LNCAP (cell line): ENCODE measurements around the gene GALNT9.

Experiments
- CTCF ChIP-seq: fragments of 450-650 bp; IDR thresholded peaks from 2 replicates; pipeline ENCODE4 v1.5.1; 2017; ENCODE audit warnings: mild to moderate bottlenecking

Gene GALNT9

GRCh38 chr12:132259872-132260695, 69.3 kb downstream of the GALNT9 start:
- no peak for TF ChIP-seq CTCF

- no peak for TF ChIP-seq CTCF
These were observed 70.0 kb downstream of the GALNT9 start for GRCh38 chr12:132259364-132259871.

- TF ChIP-seq CTCF = no peak
These were observed 70.8 kb downstream of the GALNT9 start for GRCh38 chr12:132258543-132258942.

GRCh38 chr12:132257955-132258490, 71.4 kb downstream of the GALNT9 start:
- TF ChIP-seq CTCF = no peak

- TF ChIP-seq CTCF = no peak
These were observed 72.0 kb downstream of the GALNT9 start for GRCh38 chr12:132257206-132257954.

- no peak for TF ChIP-seq CTCF
These were observed 72.7 kb downstream of the GALNT9 start for GRCh38 chr12:132256646-132257045.

- no peak for TF ChIP-seq CTCF
These were observed 73.7 kb downstream of the GALNT9 start for GRCh38 chr12:132255642-132256041.
